ENCODE measurements around the gene CYSTM1.

Gene CYSTM1

DNA sequence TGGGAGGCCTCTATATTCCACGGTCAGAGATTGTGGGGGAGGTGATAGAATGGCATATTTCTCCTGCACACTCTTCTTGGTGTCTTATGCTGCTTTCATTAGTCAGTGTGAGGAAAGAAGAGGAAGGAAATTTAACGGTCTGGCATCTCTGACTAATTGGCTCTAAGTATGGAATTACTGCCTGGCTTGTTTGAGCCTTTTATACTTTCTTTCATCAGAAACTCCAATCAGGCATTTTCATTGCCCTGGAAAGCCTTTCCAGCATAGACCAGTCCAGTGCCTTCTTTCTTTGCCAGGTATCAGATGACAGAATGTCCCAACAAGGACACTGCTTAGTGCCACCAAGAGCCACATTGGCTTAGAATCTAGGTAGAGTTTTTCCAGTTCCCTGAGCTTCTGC lies 30.2 kb downstream of the CYSTM1 start:
- in situ Hi-C loops (cut with HindIII; ENCODE audit: low sequenced_read_pairs), result no loop called here

DNA sequence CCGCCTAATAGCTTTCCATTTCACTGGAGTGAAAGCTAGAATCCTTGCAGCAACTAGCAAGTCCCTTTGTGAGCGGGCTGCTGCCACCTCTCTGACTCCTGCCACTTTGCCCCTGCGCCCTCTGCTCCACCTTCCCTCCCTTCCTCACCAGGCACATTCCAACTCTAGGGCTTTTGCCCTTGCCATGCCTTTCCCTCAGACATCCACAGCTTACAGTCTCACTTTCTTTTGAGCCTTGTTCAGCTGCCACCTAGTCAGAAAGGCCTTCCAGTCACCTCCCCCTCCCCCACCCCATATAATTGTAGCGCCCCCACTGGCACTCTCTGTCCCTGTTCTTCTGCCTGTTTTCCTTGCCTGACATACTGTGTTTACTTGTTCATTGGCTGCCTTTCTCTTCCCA lies 31.0 kb downstream of the CYSTM1 start:
- in situ Hi-C loops (cut with HindIII; ENCODE audit: low sequenced_read_pairs), result no loop called here

DNA sequence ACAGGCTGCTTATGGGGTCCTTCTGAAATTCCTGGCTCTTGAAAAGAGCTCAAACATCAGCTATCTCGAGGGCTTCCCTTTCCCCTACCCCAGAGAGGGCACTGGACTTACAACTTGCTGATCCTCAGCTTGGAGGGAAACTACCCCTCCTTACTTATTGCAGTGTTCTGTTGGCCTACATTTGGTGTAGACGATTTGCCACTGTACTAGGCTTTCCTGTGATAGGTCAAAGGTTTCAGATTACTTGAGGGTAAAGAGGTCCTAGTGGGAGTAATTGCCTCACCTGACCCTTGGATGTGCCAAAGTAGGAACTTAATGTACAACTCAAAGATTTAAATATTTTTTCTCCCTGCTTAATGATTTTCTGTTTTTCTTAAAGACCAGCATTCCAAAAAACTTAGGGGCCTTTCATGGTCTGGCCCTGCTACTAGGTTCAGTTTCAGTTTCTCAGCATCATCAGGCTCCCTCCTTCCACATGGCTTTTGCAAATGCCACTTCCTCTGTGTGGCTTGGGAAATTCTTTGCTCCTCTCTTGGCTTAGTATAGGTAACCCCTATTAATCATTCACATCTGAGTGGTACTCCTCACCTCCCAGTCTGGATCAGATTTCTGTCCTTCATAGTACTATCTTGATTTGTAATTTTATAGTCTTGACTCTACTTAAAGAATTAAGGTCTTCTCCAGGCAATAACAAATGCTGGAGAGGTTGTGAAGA lies 32.4 kb downstream of the CYSTM1 start:
- in situ Hi-C loops (cut with HindIII; ENCODE audit: low sequenced_read_pairs), result no loop called here

GRCh38 chr5:140208065-140208464 lies 33.1 kb downstream of the CYSTM1 start:
- in situ Hi-C loops (cut with HindIII; ENCODE audit: low sequenced_read_pairs), result no loop called here

DNA sequence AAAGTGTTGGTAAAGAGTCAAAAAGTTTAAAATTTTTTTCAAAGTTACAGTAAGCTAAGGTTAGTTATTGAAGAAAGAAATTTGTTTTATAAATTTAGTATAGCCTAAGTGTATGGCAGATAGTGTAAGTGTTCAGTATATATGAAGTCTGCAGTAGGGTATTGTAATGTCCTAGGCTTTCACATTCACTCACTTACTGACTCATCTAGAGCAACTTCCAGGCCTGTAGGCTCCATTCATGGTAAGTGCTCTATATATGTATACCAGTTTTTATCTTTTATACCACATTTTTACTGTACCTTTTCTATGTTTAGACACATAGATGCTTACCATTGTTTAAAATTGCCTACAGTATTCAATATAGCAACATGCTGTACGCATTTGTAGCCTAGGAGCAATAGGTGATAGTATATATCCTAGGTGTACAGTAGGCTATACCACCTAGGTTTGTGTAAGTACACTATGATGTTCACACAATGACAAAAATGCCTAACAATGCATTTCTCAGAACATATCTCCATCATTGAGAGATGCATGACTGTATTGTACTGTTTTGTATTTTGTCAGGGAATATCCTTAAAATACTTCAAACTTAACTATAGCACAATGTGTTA lies 38.5 kb downstream of the CYSTM1 start:
- in situ Hi-C loops (cut with HindIII; ENCODE audit: low sequenced_read_pairs), result no loop called here

- in situ Hi-C loops (cut with HindIII; ENCODE audit: low sequenced_read_pairs), result no loop called here
These were observed 39.8 kb downstream of the CYSTM1 start for GRCh38 chr5:140214831-140215230.

DNA sequence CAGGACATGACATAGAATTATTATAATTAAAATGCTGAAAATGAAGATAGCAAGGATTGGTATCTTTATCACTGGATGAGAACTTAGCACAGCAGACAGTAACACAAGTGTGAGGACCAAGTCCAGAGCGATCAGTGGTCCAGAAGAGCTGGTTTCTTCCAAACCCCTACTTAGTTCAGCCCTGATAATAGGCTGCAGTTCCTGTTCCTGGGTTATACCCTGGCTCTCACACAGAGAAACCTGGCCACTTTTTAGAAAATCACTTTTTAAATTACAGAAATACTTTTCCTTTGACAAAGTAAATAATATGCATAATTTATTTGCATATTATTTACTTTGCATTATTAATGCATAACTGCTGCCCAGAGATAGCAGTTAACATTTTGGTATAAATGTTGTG lies 40.3 kb downstream of the CYSTM1 start:
- in situ Hi-C loops (cut with HindIII; ENCODE audit: low sequenced_read_pairs), result no loop called here

GRCh38 chr5:140216478-140217074 lies 41.6 kb downstream of the CYSTM1 start:
- in situ Hi-C loops (cut with HindIII; ENCODE audit: low sequenced_read_pairs), result no loop called here

DNA sequence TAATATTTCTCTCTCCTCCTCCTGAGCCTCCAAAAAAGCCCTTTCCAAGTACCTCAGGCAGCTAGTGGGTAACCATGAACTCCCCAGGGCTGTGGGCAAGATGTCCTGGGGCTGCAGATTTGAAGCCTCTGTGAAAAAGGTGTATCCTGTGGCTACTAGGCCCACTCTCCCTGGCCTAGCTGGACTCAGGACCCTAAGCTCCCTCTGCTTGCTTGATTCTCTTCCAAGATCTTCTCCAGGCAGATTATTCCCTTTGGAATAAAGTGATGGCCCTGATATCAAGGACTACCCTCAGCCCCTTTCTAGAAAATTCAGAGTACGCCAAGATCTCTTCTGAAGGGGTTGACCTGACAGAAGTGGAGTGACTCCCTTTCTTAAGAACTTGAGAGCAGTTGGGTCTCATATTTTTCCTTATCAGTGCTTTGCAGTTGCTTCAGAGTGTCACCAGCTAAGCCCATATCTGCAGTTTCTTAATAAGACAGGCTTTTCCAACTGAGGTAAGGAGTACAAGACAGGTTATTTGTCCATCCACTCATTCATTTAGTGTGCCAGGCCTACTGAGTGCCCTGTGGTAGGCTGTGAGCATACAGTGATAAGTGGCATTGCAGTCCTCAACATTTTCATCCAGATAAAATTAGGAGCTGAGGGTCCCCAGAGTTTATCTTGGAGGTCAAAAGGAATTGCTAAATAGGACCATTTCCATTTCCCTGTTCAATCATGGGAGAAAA lies 42.5 kb downstream of the CYSTM1 start:
- in situ Hi-C loops (cut with HindIII; ENCODE audit: low sequenced_read_pairs), result no loop called here

- in situ Hi-C loops (cut with HindIII; ENCODE audit: low sequenced_read_pairs), result no loop called here
These were observed 44.3 kb downstream of the CYSTM1 start for GRCh38 chr5:140219068-140219991.

GRCh38 chr5:140220032-140220697 lies 45.2 kb downstream of the CYSTM1 start:
- in situ Hi-C loops (cut with HindIII; ENCODE audit: low sequenced_read_pairs), result no loop called here

- in situ Hi-C loops (cut with HindIII; ENCODE audit: low sequenced_read_pairs), result no loop called here
These were observed 45.7 kb downstream of the CYSTM1 start for GRCh38 chr5:140220698-140221064.

DNA sequence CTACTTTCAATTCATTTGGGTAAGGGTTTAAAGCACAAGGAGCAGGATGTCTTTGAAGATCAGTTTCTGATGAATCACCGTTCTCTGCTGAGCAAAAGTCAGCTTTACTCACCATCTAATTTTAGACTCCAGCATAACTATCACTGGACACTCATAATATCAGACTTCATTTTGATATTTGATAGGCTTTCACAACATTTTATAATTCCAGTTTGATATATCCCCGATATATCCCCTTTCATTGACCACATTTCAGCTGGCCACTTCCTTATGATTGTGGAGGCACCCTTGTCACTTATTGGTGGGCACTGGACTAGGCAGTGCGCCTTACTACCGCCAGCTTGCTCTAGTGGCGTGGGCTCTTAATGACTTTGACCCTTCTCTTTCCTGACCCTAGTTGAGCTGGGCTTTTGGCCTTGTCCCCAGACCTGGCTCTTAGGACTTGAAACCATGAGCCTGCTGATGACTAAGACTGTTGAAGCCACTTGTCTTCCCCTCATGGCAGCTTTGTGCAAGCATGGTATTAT lies 46.8 kb downstream of the CYSTM1 start:
- in situ Hi-C loops (cut with HindIII; ENCODE audit: low sequenced_read_pairs), result no loop called here

GRCh38 chr5:140222416-140222815 lies 47.4 kb downstream of the CYSTM1 start:
- in situ Hi-C loops (cut with HindIII; ENCODE audit: low sequenced_read_pairs), result no loop called here

- in situ Hi-C loops (cut with HindIII; ENCODE audit: low sequenced_read_pairs), result no loop called here
These were observed 48.6 kb downstream of the CYSTM1 start for GRCh38 chr5:140223567-140223966.

DNA sequence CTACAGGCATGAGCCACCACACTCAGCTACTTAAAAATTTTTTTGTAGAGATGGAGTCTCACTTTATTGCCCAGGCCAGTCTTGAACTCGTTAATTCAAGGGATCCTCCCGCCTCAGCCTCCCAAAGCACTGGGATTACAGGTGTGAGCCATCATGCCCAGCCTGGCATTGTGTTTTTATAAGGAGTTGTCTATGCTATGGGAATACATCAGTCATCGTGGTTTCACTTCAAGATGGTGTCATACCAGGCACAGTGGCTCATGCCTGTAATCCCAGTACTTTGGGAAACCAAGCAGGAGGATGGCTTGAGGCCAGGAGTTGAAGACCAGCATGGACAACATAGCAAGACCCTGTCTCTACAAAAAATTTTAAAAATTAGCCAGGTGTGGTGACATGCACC lies 49.7 kb downstream of the CYSTM1 start:
- in situ Hi-C loops (cut with HindIII; ENCODE audit: low sequenced_read_pairs), result no loop called here

DNA sequence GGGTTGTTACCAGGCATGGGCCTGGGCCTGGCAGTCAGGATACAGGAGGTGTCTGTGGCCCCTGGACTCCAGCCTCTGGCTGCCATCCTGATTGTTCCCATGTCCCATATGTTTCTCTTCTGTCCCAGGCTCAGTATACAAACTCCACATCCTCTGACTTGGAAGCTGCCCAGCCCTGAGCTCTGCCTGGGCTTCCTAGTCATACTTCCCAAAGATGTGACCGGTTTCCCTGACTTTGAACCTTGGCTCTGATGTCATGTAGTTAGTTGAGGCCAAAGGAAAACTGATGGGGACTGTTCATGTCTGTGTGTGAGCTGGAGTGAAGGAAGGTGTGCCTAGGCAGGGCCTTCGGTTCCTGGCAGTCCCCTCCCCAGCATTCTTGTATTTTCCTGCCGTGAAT lies 50.4 kb downstream of the CYSTM1 start:
- in situ Hi-C loops (cut with HindIII; ENCODE audit: low sequenced_read_pairs), result no loop called here

GRCh38 chr5:140227046-140227445 lies 52.1 kb downstream of the CYSTM1 start:
- in situ Hi-C loops (cut with HindIII; ENCODE audit: low sequenced_read_pairs), result no loop called here

DNA sequence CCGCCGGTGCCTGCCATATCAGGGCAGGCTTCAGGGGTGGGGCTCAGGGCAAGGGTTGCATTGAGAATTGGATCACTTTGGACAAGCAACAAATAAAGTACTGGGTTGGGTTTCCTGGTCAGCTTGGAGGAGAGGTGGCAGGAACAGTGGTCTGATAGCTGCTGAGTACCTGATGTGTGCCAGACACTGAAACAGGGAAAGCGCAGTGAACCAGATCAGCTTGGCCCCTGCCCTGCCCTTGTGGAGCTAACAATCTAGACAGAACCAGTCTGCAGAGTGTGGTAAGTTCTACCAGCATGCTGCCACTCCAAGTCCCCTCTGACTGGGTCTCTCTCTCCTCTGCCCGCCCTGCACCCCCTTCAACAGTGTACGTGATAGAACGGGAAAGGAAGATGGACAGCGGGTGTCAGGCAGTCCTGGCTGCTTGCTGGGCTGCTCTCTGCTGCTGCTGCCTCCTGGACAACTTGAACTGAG lies 53.4 kb downstream of the CYSTM1 start:
- in situ Hi-C loops (cut with HindIII; ENCODE audit: low sequenced_read_pairs), result no loop called here

DNA sequence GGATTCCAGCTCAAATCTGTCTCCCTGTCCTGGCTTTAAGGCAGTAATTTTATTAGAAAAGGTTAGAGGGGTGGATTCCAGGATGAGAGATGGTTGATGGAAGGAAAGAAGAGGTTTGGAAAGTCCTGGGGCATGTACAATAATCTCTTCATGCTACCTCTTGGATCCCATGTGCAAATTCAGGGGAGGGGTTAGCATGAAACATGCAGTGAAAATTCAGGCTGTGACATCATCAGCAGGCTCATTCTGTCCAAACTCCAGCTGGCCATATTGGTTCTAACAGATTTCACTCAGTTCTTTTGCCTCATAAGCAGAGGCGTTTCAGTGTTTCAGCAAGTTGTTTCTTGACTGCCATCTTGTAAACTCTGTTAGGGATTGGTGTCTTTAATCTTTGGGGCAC lies 55.4 kb downstream of the CYSTM1 start:
- in situ Hi-C loops (cut with HindIII; ENCODE audit: low sequenced_read_pairs), result no loop called here
